Karpas-422 (cell line): ENCODE measurements around the gene PACS2. TPM values are rescaled to one million over a fixed set of nuclear protein-coding genes. Genes with fewer than 3 reads are reported as not detected.

ENCODE experiments used
- DNase-seq: peaks from one replicate; pipeline ENCODE4 v3.0.0-alpha.2; 2015
- H2AFZ ChIP-seq: fragments of 200-600 bp; sonication (generic); 2 replicates; pipeline ENCODE4 v1.6.1; 2014; ENCODE audit warnings: antibody characterized with exemption, low read length, mixed read lengths
- H3K27ac ChIP-seq: fragments of 200-600 bp; sonication (generic); 2 replicates; pipeline ENCODE4 v1.5.1; 2014; ENCODE audit warnings: mild to moderate bottlenecking, low read length, moderate library complexity
- H3K27me3 ChIP-seq: fragments of 200-600 bp; sonication (generic); 2 replicates; pipeline ENCODE4 v1.6.1; 2014; ENCODE audit warnings: low read length, mixed read lengths
- H3K36me3 ChIP-seq: fragments of 200-600 bp; sonication (generic); 2 replicates; pipeline ENCODE4 v1.6.1; 2014; ENCODE audit warnings: low read length, mixed read lengths; ENCODE audit not compliant: insufficient read depth
- H3K4me1 ChIP-seq: fragments of 200-600 bp; sonication (generic); 2 replicates; pipeline ENCODE4 v1.6.1; 2014; ENCODE audit warnings: mild to moderate bottlenecking, low read length, mixed read lengths
- H3K4me2 ChIP-seq: fragments of 200-600 bp; sonication (generic); 2 replicates; pipeline ENCODE4 v1.6.1; 2014; ENCODE audit warnings: low read length, low read depth, mild to moderate bottlenecking; ENCODE audit not compliant: poor library complexity, severe bottlenecking
- H3K4me3 ChIP-seq: fragments of 200-600 bp; sonication (generic); 2 replicates; pipeline ENCODE4 v1.5.1; 2014; ENCODE audit warnings: mild to moderate bottlenecking, antibody characterized with exemption, low read length, mixed read lengths
- H3K79me2 ChIP-seq: fragments of 200-600 bp; sonication (generic); 2 replicates; pipeline ENCODE4 v1.6.1; 2014; ENCODE audit warnings: mild to moderate bottlenecking, low read length, mixed read lengths
- H3K9ac ChIP-seq: fragments of 200-600 bp; sonication (generic); 2 replicates; pipeline ENCODE4 v1.6.0; 2014; ENCODE audit warnings: low read length
- H3K9me2 ChIP-seq: fragments of 200-600 bp; sonication (generic), shearing (Covaris generic); replicated peaks from 2 replicates; pipeline ENCODE4 v1.6.0; 2014; ENCODE audit warnings: mild to moderate bottlenecking, low read length, moderate library complexity; ENCODE audit not compliant: insufficient read depth
- H3K9me3 ChIP-seq: fragments of 300-700, 200-600 bp; sonication (generic); 2 replicates; pipeline ENCODE4 v1.6.1; 2014; ENCODE audit warnings: low read length, mixed read lengths
- H4K20me1 ChIP-seq: fragments of 200-600 bp; sonication (generic); 2 replicates; pipeline ENCODE4 v1.6.1; 2014; ENCODE audit warnings: mild to moderate bottlenecking, antibody characterized with exemption, low read length, low read depth; ENCODE audit not compliant: insufficient read depth
- total RNA-seq: library from RNA; depleted of rRNA; stranded (reverse); fragments of >200 nt; shearing (Covaris generic); gene quantifications from 2 replicates; pipeline ENCODE4 v1.2.3, GENCODE V29; 2014; ENCODE audit warnings: low replicate concordance

Gene PACS2
- total RNA-seq, 1 experiment from 2014 or later: 32.4 TPM

DNA sequence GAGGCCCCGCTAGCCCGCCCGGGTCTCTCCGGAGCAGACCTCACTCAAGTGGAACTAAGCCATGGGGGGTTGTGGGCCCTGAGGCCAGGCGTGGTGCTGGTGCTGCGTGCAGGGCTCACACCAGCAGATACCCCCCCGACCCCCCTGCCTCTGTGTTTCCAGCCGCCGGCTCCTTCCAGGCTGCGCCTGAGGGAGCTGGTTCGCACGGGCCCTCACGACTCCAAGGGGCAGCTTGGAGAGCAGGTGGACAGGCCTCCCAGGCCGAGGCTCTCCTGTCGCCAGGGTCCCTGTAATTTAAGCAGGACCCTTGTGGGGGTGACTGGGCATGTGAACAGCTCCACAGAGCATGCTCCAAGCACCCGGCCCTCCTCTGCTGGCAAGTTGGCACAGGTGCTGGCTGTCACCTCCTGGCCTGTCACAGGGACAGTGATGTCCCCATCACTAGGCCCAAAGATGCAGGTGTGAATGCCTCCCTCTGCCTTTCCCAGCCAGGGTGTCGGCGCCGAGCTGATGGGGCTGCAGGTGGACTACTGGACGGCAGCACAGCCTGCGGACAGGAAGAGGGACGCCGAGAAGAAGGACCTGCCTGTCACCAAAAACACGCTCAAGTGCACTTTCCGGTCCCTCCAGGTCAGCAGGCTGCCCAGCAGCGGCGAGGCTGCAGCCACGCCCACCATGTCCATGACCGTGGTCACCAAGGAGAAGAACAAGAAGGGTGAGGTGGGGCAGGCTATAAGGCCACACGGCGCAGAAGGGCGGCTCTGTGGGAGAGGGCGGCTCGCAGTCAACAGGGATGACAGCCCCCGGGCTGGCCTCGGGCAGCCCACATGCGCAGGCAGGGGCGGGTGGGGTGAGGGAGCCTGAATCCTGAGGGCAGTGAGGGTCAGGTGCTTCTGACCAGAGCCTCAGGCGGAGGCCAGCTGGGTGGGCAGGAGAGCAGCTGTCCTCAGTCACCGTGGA is 77.9 kb downstream of the PACS2 start:
- Histone ChIP-seq H3K27me3 (no peaks in the 10 kb centered on the region), H3K9ac (no peak overlapping the region), H3K9me3 (no peaks in the 10 kb centered on the region), H3K79me2 (no peaks in the 10 kb centered on the region), H3K9me2 (no peaks in the 10 kb centered on the region), H3K36me3 (no peaks in the 10 kb centered on the region), H4K20me1 (0 out of 2 replicates have a peak, but pooled peaks cover 9% of the 10 kb centered on the region), H3K27ac (no peak overlapping the region), H3K4me1 (peaks cover 4% of the 10 kb centered on the region), H3K4me2 (no peak overlapping the region), H2AFZ (no peak overlapping the region), H3K4me3 (no peak overlapping the region)
- DNase-seq: no peak

DNA sequence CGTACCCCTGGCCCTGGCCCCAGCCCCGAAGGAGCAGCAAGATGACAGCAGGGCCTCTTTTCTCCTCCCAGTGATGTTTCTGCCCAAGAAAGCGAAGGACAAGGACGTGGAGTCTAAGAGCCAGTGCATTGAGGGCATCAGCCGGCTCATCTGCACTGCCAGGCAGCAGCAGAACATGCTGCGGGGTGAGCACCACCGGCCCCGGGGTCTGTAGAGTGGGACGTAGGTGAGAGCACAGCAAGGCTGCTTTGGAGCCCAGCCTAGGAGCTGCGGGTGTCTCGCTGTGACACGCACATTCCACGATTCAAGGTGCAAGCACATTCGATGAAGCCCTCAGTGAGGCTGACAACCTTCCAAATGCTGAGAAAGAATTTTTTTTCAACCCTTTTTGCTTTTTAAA is 78.6 kb downstream of the PACS2 start:
- no peak overlapping the region for H2AFZ ChIP-seq
- no peak overlapping the region for H3K27ac ChIP-seq
- H3K36me3 ChIP-seq: no peaks in the 10 kb centered on the region
- H3K9me2 ChIP-seq: no peaks in the 10 kb centered on the region
- 0 out of 2 replicates have a peak, but pooled peaks cover 9% of the 10 kb centered on the region for H4K20me1 ChIP-seq
- H3K4me2 ChIP-seq: no peak overlapping the region
- H3K27me3 ChIP-seq: no peaks in the 10 kb centered on the region
- DNase-seq: no peak
- H3K4me1 ChIP-seq: peaks cover 11% of the 10 kb centered on the region
- no peak overlapping the region for H3K4me3 ChIP-seq
- no peak overlapping the region for H3K9ac ChIP-seq
- no peaks in the 10 kb centered on the region for H3K9me3 ChIP-seq
- no peaks in the 10 kb centered on the region for H3K79me2 ChIP-seq

DNA sequence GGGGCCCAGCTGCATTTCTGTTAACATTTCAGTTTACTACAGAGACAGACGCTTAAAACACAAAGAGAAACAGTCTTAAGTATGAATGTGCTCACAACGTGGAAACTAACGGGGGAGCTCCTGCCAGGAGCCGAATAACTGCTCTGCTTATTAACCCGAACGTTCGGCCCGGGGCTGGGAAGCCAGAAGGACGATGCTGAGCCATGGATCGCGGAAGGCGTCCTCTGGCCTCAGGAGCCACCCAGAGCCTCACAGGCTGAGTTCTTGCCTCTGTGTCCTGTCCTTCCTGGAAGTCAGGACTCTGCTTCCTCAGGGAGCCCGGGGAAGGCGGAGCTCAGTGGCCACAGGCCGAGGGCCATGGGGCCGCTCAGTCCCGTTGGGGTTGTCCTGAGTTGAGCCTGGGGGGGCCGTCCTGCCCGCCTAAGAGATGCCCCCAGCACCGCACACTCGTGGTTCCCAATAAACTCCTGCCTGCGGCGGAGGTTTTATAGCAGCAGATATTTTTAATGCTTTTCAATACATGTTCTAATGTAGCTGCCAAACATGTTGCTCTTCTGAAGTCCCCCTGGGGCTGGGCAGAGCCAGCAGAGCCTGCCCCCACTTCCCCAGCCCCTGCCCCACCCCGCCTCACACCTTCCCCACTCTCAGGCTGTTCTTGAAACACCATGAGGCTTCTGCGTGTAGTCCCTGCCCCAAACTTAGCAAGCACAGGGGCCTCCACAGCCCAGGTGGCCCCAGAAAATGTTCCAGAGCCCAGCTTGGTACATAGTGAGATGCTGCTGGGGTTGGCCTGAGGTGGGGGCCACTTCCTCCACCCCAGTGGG is 80.4 kb downstream of the PACS2 start:
- no peak overlapping the region for H2AFZ ChIP-seq
- H3K9me2 ChIP-seq: no peaks in the 10 kb centered on the region
- no peaks in the 10 kb centered on the region for H3K27me3 ChIP-seq
- H3K4me3 ChIP-seq: no peak overlapping the region
- no peak for DNase-seq
- no peak overlapping the region for H3K27ac ChIP-seq
- H3K4me2 ChIP-seq: no peak overlapping the region
- H4K20me1 ChIP-seq: peaks cover 2% of the 10 kb centered on the region
- peaks cover 6% of the 10 kb centered on the region; the same call in 1 of the 2 replicates for H3K36me3 ChIP-seq
- H3K4me1 ChIP-seq: peaks cover 25% of the 10 kb centered on the region
- peaks cover 11% of the 10 kb centered on the region for H3K79me2 ChIP-seq
- no peak overlapping the region for H3K9ac ChIP-seq
- H3K9me3 ChIP-seq: no peaks in the 10 kb centered on the region

DNA sequence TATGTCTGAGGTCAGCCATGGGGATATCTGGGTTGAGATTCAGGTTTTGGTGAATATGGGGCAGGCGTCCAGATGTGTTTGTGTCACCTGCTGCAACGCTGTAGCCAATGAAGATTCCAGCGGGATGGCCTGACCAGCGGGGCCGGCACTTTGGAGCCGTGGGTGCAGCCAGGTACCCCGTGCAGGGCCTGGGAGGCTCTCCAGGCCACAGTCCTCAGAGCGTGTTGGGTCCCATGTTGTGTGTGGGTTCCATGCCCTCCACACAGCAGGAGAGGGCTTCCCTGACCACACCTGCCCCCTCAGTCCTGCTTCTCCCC is 80.9 kb downstream of the PACS2 start:
- H3K4me2 ChIP-seq: no peak overlapping the region
- no peaks in the 10 kb centered on the region for H3K9me3 ChIP-seq
- no peak overlapping the region for H3K9ac ChIP-seq
- H3K36me3 ChIP-seq: peaks cover 11% of the 10 kb centered on the region
- peaks cover 11% of the 10 kb centered on the region for H3K79me2 ChIP-seq
- no peaks in the 10 kb centered on the region for H3K27me3 ChIP-seq
- H3K4me3 ChIP-seq: no peak overlapping the region
- no peak overlapping the region for H3K27ac ChIP-seq
- H3K9me2 ChIP-seq: no peaks in the 10 kb centered on the region
- no peak overlapping the region for H2AFZ ChIP-seq
- H4K20me1 ChIP-seq: peaks cover 8% of the 10 kb centered on the region
- no peak for DNase-seq
- peaks cover 24% of the 10 kb centered on the region for H3K4me1 ChIP-seq

GRCh38 chr14:105397350-105397931 is 82.9 kb downstream of the PACS2 start:
- peak overlapping the region; percentile 90 for H3K9ac ChIP-seq
- no peak for DNase-seq
- peak overlapping the region; percentile 24; the same call in 1 of the 2 replicates for H2AFZ ChIP-seq
- peaks cover 11% of the 10 kb centered on the region for H3K79me2 ChIP-seq
- H3K27me3 ChIP-seq: no peaks in the 10 kb centered on the region
- H3K36me3 ChIP-seq: peaks cover 19% of the 10 kb centered on the region
- H3K4me2 ChIP-seq: peak overlapping the region; percentile 81
- H3K4me3 ChIP-seq: peak overlapping the region; percentile 79
- H4K20me1 ChIP-seq: peaks cover 8% of the 10 kb centered on the region
- no peaks in the 10 kb centered on the region for H3K9me3 ChIP-seq
- H3K4me1 ChIP-seq: peaks cover 24% of the 10 kb centered on the region
- H3K27ac ChIP-seq: peak overlapping the region; percentile 58
- no peaks in the 10 kb centered on the region for H3K9me2 ChIP-seq

DNA sequence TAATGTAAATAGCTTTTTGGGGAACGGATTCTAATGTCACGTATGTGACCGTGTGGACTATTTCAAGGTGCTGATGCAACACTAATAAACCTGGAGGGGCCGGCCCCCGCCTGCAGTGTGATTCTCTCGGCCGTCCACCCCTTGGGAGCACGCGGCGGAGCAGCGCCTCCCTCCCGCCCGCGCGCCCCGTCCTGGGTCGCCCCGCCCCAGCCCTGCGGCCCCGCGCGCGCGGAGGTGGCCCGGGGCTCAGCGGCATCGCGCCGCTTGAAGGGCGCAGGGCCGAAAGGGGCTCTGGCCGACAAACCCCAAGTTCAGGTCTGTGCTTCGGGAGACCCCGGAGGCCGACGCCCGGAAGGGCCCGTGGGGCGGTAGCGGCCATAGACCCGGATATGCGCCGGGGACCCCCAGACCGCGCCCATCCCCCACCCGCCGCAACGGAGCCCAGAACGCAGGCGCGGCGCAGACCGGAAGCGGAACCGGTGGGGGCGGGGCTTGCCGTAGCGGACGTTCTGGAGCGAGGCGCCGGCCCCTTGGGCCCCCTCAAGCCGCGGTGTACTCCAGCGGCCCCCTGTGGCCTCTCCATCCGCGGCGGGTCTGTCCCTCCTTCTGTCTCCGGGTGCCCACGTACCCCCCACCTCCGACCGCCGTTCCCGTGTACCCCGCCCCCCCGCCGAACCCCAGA is 83.6 kb downstream of the PACS2 start, which contains the start of gene TEX22:
Gene TEX22 (plus strand): TSS at position 495 of the 682 bp plus-strand sequence. CDS start 803 bp downstream, outside the sequence.
- Histone ChIP-seq H4K20me1 (peaks cover 8% of the 10 kb centered on the region), H3K9me3 (no peaks in the 10 kb centered on the region), H3K4me3 (peak within 1 kb of the TSS; percentile 79), H3K9ac (peak within 1 kb of the TSS; percentile 90), H3K4me1 (peaks cover 24% of the 10 kb centered on the region), H3K27ac (peak within 1 kb of the TSS; percentile 58), H3K9me2 (no peaks in the 10 kb centered on the region), H3K27me3 (no peaks in the 10 kb centered on the region), H2AFZ (peak within 1 kb of the TSS; percentile 24; the same call in 1 of the 2 replicates), H3K79me2 (peaks cover 11% of the 10 kb centered on the region), H3K4me2 (peak within 1 kb of the TSS; percentile 81), H3K36me3 (peaks cover 19% of the 10 kb centered on the region)
- DNase-seq: peak; percentile 99

GRCh38 chr14:105398726-105399465 is 84.3 kb downstream of the PACS2 start:
- Histone ChIP-seq H3K27me3 (no peaks in the 10 kb centered on the region), H3K9me3 (no peaks in the 10 kb centered on the region), H3K4me2 (peak overlapping the region; percentile 81), H2AFZ (no peak overlapping the region), H3K9me2 (no peaks in the 10 kb centered on the region), H4K20me1 (peaks cover 8% of the 10 kb centered on the region), H3K4me3 (peak overlapping the region; percentile 79), H3K4me1 (peaks cover 24% of the 10 kb centered on the region), H3K79me2 (peaks cover 11% of the 10 kb centered on the region), H3K9ac (peak overlapping the region; percentile 90), H3K27ac (peak overlapping the region; percentile 58), H3K36me3 (peaks cover 19% of the 10 kb centered on the region)
- DNase-seq: peak; percentile 93
